Ovary (tissue), 9 donors: ENCODE measurements around the gene SCN4A. TPM values are rescaled to one million over a fixed set of nuclear protein-coding genes. Genes with fewer than 3 reads are reported as not detected.

Experiments
- DNase-seq, 5 donors: peaks; one replicate each; pipeline ENCODE4 v3.0.0-alpha.2; 2019 to 2020
- H3K27ac ChIP-seq, 2 donors: fragments of 200-600 bp; one replicate each; pipeline versions ENCODE4 v1.5.1 to v1.8.0; 2019 to 2022
- H3K27me3 ChIP-seq: fragments of 200-600 bp; one replicate; pipeline ENCODE4 v1.8.0; 2022
- H3K36me3 ChIP-seq: fragments of 200-600 bp; sonication (generic); one replicate; pipeline ENCODE4 v1.5.1; 2019
- H3K4me1 ChIP-seq: one replicate; pipeline ENCODE4 v1.8.1; 2013; ENCODE audit warnings: mild to moderate bottlenecking, moderate library complexity; ENCODE audit not compliant: insufficient read depth
- H3K4me3 ChIP-seq: fragments of 200-600 bp; sonication (generic); one replicate; pipeline ENCODE4 v1.5.1; 2017
- H3K9me3 ChIP-seq, 2 donors: fragments of 200-600 bp in 1 of 2; sonication (generic) in 1 of 2; one replicate each; pipeline versions ENCODE4 v1.5.1 to v1.8.1; 2013 to 2019; ENCODE audit warnings: mild to moderate bottlenecking in 1 of 2, moderate library complexity in 1 of 2
- EP300 ChIP-seq: sonication (generic); formaldehyde crosslinking; IDR thresholded peaks from one replicate; pipeline ENCODE4 v1.6.1; 2017; ENCODE audit warnings: antibody characterized with exemption
- POLR2A ChIP-seq: fragments of 450-650 bp; IDR thresholded peaks from one replicate; pipeline ENCODE4 v1.6.1; 2017; ENCODE audit warnings: antibody characterized with exemption, mild to moderate bottlenecking, moderate library complexity
- WGBS, 3 donors: extraction: QIAGEN DNeasy Blood & Tissue Kit in 1 of 3; methylation state at CpG; one replicate each; pipeline versions ENCODE4 v1.1.5 to v1.1.7; 2013 to 2017; 5-methylcytosine and 5-hydroxymethylcytosine counted together
- intact Hi-C, 4 donors: fragments of 100-400 bp; cut with DNase I; formaldehyde crosslinking; loops; one replicate each; pipeline versions ENCODE4 v1.11.0 to v1.15.1; 2022 to 2023
- polyA plus RNA-seq, 2 donors: library from polyadenylated mRNA; stranded (reverse); fragments of 200-250 nt in 1 of 2; fragments of 350-450 nt in 1 of 2; fragmentation: Illumina TruSeq in 1 of 2; extraction: RNeasy Lipid Tissue Mini Kit (QIAGEN cat#74804) in 1 of 2; gene quantifications; one replicate each; pipeline ENCODE4 v1.2.3, GENCODE V29; 2013 to 2014
- total RNA-seq, 7 donors: library from RNA; depleted of rRNA in 2 of 7; stranded (reverse); fragments of >200 nt in 2 of 7; fragmentation: NEBNext Ultra II Directional in 3 of 7; extraction: Animal tissue kit (Norgen Biotek cat#: 25700) in 3 of 7; gene quantifications; one replicate each; pipeline versions ENCODE4 v1.1.0 to v1.2.4, GENCODE V29; 2016 to 2023
- TF ChIP-seq, protein P1 (sequence below), 3 donors: fragments of 450-650 bp in 2 of 3; fragments of 200-600 bp in 1 of 3; IDR thresholded peaks; one replicate each; pipeline versions ENCODE4 v1.5.1 to v1.8.0; 2016 to 2022; ENCODE audit warnings: antibody characterized with exemption in 3 of 3, mild to moderate bottlenecking in 1 of 3
- donor health status: DM: no; HTN: no; CAD: no; lungs with moderate emphysema.
- donor health status: DM: no; HTN: no; CAD: no.
- donor health status: Bipolar disorder and iron deficiency.
- donor health status: DM: yes; HTN: yes; CAD: no.
- donor health status: DM: no; HTN: no; CAD: no.
- donor health status: DM: yes; HTN: yes; CAD: no.

Gene SCN4A
- total and polyA plus RNA-seq, 9 donors: 0.27 to 2.5 (median 0.62) TPM; not detected in 1

GRCh38 chr17:63942309-63942985, 30.3 kb downstream of the SCN4A start:
- Histone ChIP-seq H3K27ac (no peak overlapping the region), H3K9me3 (no peaks in the 10 kb centered on the region), H3K4me3 (no peak overlapping the region), H3K4me1 (no peaks in the 10 kb centered on the region), H3K27me3 (no peaks in the 10 kb centered on the region), H3K36me3 (no peaks in the 10 kb centered on the region)
- intact Hi-C loops: no loop called here
- TF ChIP-seq POLR2A (no peak), EP300 (no peak)
- TF ChIP-seq, protein P1, sequence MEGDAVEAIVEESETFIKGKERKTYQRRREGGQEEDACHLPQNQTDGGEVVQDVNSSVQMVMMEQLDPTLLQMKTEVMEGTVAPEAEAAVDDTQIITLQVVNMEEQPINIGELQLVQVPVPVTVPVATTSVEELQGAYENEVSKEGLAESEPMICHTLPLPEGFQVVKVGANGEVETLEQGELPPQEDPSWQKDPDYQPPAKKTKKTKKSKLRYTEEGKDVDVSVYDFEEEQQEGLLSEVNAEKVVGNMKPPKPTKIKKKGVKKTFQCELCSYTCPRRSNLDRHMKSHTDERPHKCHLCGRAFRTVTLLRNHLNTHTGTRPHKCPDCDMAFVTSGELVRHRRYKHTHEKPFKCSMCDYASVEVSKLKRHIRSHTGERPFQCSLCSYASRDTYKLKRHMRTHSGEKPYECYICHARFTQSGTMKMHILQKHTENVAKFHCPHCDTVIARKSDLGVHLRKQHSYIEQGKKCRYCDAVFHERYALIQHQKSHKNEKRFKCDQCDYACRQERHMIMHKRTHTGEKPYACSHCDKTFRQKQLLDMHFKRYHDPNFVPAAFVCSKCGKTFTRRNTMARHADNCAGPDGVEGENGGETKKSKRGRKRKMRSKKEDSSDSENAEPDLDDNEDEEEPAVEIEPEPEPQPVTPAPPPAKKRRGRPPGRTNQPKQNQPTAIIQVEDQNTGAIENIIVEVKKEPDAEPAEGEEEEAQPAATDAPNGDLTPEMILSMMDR (IDR thresholded peaks at IDR 0.05): no peak
- no peak for DNase-seq
- 94 to 95% (median 94%) methylated on average over 21 of the region's 21 CpGs for WGBS, 3 donors

DNA sequence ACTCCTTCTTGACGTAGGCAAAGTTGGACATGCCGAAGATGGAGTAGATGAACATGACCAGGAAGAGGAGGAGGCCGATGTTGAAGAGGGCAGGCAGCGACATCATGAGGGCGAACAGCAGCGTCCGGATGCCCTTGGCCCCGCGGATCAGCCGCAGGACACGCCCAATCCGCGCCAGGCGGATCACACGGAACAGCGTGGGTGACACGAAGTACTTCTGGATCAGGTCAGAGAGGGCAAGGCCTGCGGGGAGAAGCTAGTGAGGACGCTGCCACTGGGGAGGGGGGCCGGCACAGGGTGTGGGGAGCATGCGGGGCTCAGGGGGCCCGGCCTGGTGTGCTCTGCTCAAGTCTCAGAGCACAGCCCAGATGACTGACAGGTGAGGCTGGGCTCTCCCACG, 31.0 kb downstream of the SCN4A start:
- TF ChIP-seq, protein P1 (IDR thresholded peaks at IDR 0.05): no peak
- TF ChIP-seq POLR2A (no peak), EP300 (no peak)
- Histone ChIP-seq H3K27me3 (no peaks in the 10 kb centered on the region), H3K4me3 (no peak overlapping the region), H3K36me3 (no peaks in the 10 kb centered on the region), H3K9me3 (no peaks in the 10 kb centered on the region), H3K4me1 (no peaks in the 10 kb centered on the region), H3K27ac (no peak overlapping the region)
- intact Hi-C loops: no loop called here
- whole genome bisulfite sequencing, 3 donors: 87 to 90% (median 88%) methylated on average over 23 of the region's 23 CpGs
- DNase-seq: no peak

- Histone ChIP-seq H3K9me3 (no peaks in the 10 kb centered on the region), H3K4me1 (no peaks in the 10 kb centered on the region), H3K27me3 (no peaks in the 10 kb centered on the region), H3K36me3 (no peaks in the 10 kb centered on the region), H3K4me3 (no peak overlapping the region), H3K27ac (no peak overlapping the region)
- intact Hi-C loops: no loop called here
- no peak for DNase-seq
- TF ChIP-seq EP300 (no peak), POLR2A (no peak)
- TF ChIP-seq, protein P1 (IDR thresholded peaks at IDR 0.05): no peak
- 96 to 97% (median 96%) methylated on average over 12 of the region's 12 CpGs for WGBS, 3 donors
Observed at GRCh38 chr17:63941162-63941561, 31.6 kb downstream of the SCN4A start.

DNA sequence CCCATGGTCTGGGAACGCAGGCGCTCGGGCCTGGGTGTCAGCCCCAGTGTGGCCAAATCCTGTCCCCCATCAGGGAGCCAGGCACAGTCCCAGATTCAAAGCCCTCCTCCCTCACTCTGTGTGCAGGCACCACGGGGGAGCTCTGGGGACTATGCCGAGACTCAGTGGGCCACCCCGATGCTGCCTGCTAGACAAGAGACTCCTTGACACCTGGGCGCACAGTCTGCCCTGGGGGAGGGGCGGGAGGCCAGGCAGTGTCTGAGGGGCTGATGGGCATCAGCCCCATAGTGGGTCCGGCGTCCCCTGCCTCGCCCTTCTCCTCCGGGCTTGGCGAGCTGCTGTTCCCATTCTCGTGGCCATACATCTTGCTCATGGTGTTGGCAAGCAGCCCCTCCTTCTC, 32.1 kb downstream of the SCN4A start:
- 93 to 97% (median 95%) methylated on average over 12 to 14 of the region's 14 CpGs for WGBS, 3 donors
- Histone ChIP-seq H3K27me3 (no peaks in the 10 kb centered on the region), H3K27ac (no peak overlapping the region), H3K4me3 (no peak overlapping the region), H3K36me3 (no peaks in the 10 kb centered on the region), H3K4me1 (no peaks in the 10 kb centered on the region), H3K9me3 (no peaks in the 10 kb centered on the region)
- DNase-seq: no peak
- intact Hi-C loops: no loop called here
- TF ChIP-seq POLR2A: no peak
- TF ChIP-seq, protein P1 (IDR thresholded peaks at IDR 0.05): no peak
- TF ChIP-seq EP300: no peak
